Measurements from ENCODE around the gene SLC25A46. TPM values are rescaled to one million over a fixed set of nuclear protein-coding genes. Genes with fewer than 3 reads are reported as not detected.
"Not testable (repeated sequence)": the region's sequence is repeated elsewhere in the genome, so short reads cannot be mapped to it uniquely, and the experiment has no call there.

The SLC25A46 gene
- 30.6 and 34.4 TPM in 2 replicates for total RNA-seq (2022)
- percentile 83 among the genes with signal in this experiment for Bru-seq, nascent RNA
- percentile 83 among the genes with signal in this experiment for BruChase-seq, experiment 1, labeled RNA remaining after a 2-hour chase
- percentile 84 among the genes with signal in this experiment for BruChase-seq, experiment 2, labeled RNA remaining after a 6-hour chase
- long read RNA-seq, transcript SLC25A46-201 (8 exons, 2,385 nt), result major isoform, 28 of 34 reads
- long read RNA-seq, partial matches to known transcripts, result 1 of 34 reads
- long read RNA-seq, other reads (novel, unspliced or antisense), result 5 of 34 reads

DNA sequence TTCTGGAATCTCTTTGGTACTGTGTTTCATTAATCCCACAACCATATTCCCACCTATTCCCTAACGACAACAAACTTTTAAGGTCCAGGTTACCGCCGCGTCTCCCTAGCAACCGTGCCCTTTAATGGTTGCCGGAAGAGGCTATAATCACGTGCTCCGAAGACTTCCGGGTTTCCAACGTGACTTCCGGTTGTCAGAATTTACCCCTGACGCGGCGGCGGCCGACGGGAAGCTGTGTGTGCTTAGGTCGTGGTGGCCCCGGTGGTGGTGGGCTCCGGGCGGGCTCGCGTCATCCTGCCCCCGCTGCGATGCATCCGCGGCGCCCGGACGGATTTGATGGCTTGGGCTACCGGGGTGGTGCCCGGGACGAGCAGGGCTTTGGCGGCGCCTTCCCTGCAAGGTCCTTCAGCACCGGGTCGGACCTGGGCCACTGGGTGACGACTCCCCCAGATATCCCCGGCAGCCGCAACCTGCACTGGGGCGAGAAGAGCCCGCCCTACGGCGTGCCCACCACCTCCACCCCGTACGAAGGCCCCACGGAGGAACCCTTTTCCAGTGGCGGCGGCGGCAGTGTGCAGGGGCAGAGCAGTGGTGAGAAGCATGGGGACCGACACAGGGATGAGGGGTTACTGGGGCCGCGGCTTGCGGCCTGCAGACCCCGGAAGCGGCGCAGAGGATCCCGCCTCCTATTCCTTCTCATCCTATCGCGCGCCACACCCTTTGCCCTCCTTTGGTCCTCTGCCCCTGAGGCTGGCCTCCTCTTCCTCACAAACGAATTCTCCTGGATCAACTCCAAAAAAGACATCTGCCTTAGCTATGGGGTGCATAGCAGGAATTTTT, at the start of gene SLC25A46:
Gene SLC25A46 (plus strand): TSS at position 196 of the 840 bp plus-strand sequence. CDS start 113 bp downstream, at position 309.
- DNase-seq, result peak; percentile 83 to 84
- ChIA-PET POLR2A (no interaction called here), CTCF (interaction anchor here (0.6 kb wide), 1 partner anchor 755 kb away, joined by 10 read pairs; no protein-coding TSS in a partner anchor)
- Mint-ChIP-seq H3K4me3 (ENCODE audit: unreplicated experiment) (peak within 1 kb of the TSS; percentile 99), H3K27ac (ENCODE audit: unreplicated experiment) (peak within 1 kb of the TSS; percentile 97), H3K27me3 (ENCODE audit: insufficient read depth, unreplicated experiment) (peaks cover 5% of the 10 kb centered on the region), H3K4me1 (ENCODE audit: low read depth, unreplicated experiment) (no peaks in the 10 kb centered on the region), H3K36me3 (ENCODE audit: insufficient read depth, unreplicated experiment) (peaks cover 10% of the 10 kb centered on the region), H3K9me3 (ENCODE audit: unreplicated experiment) (no peaks in the 10 kb centered on the region)
- Histone ChIP-seq H3K4me1 (no peaks in the 10 kb centered on the region; the same call in 1 of the 2 replicates), H3K4me3 (ENCODE audit: low read depth, low read length) (peak within 1 kb of the TSS; percentile 95), H3K36me3 (ENCODE audit: control insufficient read depth, insufficient read depth, low read length) (no peaks in the 10 kb centered on the region), H3K27me3 (replicated peaks; ENCODE audit: control insufficient read depth, insufficient read depth, low read length) (no peaks in the 10 kb centered on the region), H3K9me3 (no peaks in the 10 kb centered on the region)
- intact Hi-C loops (cut with micrococcal nuclease; ENCODE audit: unreplicated experiment), result no loop called here
- BruUV-seq (replicated peaks), result no TSS peak
- TF ChIP-seq, protein P1, sequence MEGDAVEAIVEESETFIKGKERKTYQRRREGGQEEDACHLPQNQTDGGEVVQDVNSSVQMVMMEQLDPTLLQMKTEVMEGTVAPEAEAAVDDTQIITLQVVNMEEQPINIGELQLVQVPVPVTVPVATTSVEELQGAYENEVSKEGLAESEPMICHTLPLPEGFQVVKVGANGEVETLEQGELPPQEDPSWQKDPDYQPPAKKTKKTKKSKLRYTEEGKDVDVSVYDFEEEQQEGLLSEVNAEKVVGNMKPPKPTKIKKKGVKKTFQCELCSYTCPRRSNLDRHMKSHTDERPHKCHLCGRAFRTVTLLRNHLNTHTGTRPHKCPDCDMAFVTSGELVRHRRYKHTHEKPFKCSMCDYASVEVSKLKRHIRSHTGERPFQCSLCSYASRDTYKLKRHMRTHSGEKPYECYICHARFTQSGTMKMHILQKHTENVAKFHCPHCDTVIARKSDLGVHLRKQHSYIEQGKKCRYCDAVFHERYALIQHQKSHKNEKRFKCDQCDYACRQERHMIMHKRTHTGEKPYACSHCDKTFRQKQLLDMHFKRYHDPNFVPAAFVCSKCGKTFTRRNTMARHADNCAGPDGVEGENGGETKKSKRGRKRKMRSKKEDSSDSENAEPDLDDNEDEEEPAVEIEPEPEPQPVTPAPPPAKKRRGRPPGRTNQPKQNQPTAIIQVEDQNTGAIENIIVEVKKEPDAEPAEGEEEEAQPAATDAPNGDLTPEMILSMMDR (IDR thresholded peaks at IDR 0.05; ENCODE audit: insufficient read depth in 1 of 2, low read depth in 1 of 2, low read length in 1 of 2, severe bottlenecking in 1 of 2, unreplicated experiment in 1 of 2), result no peak

DNA sequence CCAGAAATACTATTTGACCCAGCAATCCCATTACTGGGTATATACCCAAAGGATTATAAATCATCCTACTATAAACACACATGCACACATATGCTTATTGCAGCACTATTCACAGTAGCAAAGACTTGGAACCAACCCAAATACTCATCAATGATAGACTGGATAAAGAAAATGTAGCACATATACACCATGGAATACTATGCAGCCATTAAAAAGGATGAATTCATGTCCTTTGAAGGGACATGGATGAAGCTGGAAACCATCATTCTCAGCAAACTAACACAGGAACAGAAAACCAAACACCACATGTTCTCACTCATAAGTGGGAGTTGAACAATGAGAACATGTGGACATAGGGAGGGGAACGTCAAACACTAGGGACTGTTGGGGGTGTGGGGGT, 48.2 kb upstream of the SLC25A46 start:
- CTCF ChIA-PET; DNase-seq; H3K4me1 Mint-ChIP-seq (ENCODE audit: low read depth, unreplicated experiment); intact Hi-C loops (cut with micrococcal nuclease; ENCODE audit: unreplicated experiment); H3K27ac Mint-ChIP-seq (ENCODE audit: unreplicated experiment); H3K9me3 ChIP-seq; BruUV-seq (replicated peaks); H3K9me3 Mint-ChIP-seq (ENCODE audit: unreplicated experiment); H3K36me3 Mint-ChIP-seq (ENCODE audit: insufficient read depth, unreplicated experiment); H3K4me3 Mint-ChIP-seq (ENCODE audit: unreplicated experiment); H3K27me3 Mint-ChIP-seq (ENCODE audit: insufficient read depth, unreplicated experiment); POLR2A ChIA-PET; H3K27me3 ChIP-seq (replicated peaks; ENCODE audit: control insufficient read depth, insufficient read depth, low read length); H3K36me3 ChIP-seq (ENCODE audit: control insufficient read depth, insufficient read depth, low read length); H3K4me1 ChIP-seq; H3K4me3 ChIP-seq (ENCODE audit: low read depth, low read length): not testable (repeated sequence)

DNA sequence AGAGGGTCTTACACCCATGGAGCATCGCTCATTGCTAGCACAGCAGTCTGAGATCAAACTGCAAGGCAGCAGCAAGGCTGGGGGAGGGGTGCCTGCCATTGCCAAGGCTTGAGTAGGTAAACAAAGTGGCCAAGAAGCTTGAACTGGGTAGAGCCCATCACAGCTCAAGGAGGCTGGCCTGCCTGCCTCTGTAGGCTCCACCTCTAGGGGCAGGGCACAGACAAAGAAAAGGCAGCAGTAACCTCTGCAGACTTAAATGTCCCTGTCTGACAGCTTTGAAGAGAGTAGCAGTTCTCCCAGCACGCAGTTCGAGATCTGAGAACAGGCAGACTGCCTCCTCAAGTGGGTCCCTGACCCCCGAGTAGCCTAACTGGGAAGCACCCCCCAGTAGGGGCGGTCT, 46.1 kb upstream of the SLC25A46 start:
- H3K27me3 Mint-ChIP-seq (ENCODE audit: insufficient read depth, unreplicated experiment); H3K4me1 ChIP-seq; DNase-seq; H3K27me3 ChIP-seq (replicated peaks; ENCODE audit: control insufficient read depth, insufficient read depth, low read length); H3K9me3 ChIP-seq; H3K27ac Mint-ChIP-seq (ENCODE audit: unreplicated experiment); POLR2A ChIA-PET; H3K4me1 Mint-ChIP-seq (ENCODE audit: low read depth, unreplicated experiment); CTCF ChIA-PET; intact Hi-C loops (cut with micrococcal nuclease; ENCODE audit: unreplicated experiment); H3K36me3 Mint-ChIP-seq (ENCODE audit: insufficient read depth, unreplicated experiment); H3K36me3 ChIP-seq (ENCODE audit: control insufficient read depth, insufficient read depth, low read length); H3K4me3 Mint-ChIP-seq (ENCODE audit: unreplicated experiment); H3K4me3 ChIP-seq (ENCODE audit: low read depth, low read length); H3K9me3 Mint-ChIP-seq (ENCODE audit: unreplicated experiment); BruUV-seq (replicated peaks): not testable (repeated sequence)

DNA sequence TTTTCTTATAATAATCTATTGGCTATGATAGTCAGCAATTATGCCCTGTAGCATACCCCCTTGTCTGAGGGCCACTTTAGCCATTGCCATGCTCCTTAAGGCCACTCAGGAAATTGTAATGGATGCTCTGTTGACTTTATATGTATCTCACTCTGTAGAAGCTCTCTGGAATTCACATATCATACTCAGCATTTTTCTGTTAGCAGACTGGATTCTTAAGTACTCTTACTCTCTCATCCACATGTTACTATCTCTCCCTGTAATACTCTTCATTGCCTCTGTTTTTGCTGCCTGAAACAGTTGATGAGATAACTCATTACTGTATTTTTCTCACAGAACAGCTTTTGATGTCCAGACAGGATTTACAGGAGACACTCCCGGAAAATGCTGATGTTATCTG, 36.5 kb upstream of the SLC25A46 start:
- Mint-ChIP-seq H3K9me3 (ENCODE audit: unreplicated experiment) (no peaks in the 10 kb centered on the region), H3K36me3 (ENCODE audit: insufficient read depth, unreplicated experiment) (no peaks in the 10 kb centered on the region), H3K4me1 (ENCODE audit: low read depth, unreplicated experiment) (no peaks in the 10 kb centered on the region), H3K27ac (ENCODE audit: unreplicated experiment) (no peak overlapping the region), H3K27me3 (ENCODE audit: insufficient read depth, unreplicated experiment) (peaks cover 10% of the 10 kb centered on the region), H3K4me3 (ENCODE audit: unreplicated experiment) (no peak overlapping the region)
- ChIA-PET CTCF (no interaction called here), POLR2A (no interaction called here)
- Histone ChIP-seq H3K27me3 (replicated peaks; ENCODE audit: control insufficient read depth, insufficient read depth, low read length) (no peaks in the 10 kb centered on the region), H3K9me3 (no peaks in the 10 kb centered on the region), H3K4me1 (no peaks in the 10 kb centered on the region), H3K36me3 (ENCODE audit: control insufficient read depth, insufficient read depth, low read length) (no peaks in the 10 kb centered on the region), H3K4me3 (ENCODE audit: low read depth, low read length) (no peak overlapping the region)
- intact Hi-C loops (cut with micrococcal nuclease; ENCODE audit: unreplicated experiment), result no loop called here
- BruUV-seq (replicated peaks), result no TSS peak
- TF ChIP-seq, protein P1 (IDR thresholded peaks at IDR 0.05; ENCODE audit: insufficient read depth in 1 of 2, low read depth in 1 of 2, low read length in 1 of 2, severe bottlenecking in 1 of 2, unreplicated experiment in 1 of 2), result no peak
- no peak for DNase-seq

All from Caco-2 (cell line).